ENCODE results near the gene RPE65.
A peak's percentile ranks its signal among the peaks of the same experiment; 100 is the strongest.
"Not testable (repeated sequence)": the region's sequence is repeated elsewhere in the genome, so short reads cannot be mapped to it uniquely, and the experiment has no call there.

Gene RPE65

GRCh38 chr1:68449901-68450300, at the start of gene RPE65:
RPE65 (minus strand) TSS chr1:68449954; CDS start chr1:68449905, 49 bp downstream.
- no peak for DNase-seq

DNA sequence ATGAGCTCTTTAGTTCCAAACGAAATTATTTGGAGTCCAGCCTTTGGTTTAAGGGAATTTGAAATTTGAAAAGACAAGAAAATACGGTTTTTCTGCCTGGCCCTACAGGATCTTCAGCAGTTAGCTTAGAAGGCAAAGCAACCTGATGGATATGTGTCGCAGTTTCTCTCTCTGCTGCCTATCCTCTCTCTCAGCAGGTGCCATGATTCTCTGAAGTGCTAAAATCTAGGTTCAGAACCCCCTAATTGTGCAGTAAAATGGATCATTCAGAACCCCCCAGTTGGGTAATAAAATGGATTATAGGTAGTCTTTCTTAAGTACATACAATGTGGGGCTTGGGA, 47.6 kb upstream of the RPE65 start:
- no peak for DNase-seq

DNA sequence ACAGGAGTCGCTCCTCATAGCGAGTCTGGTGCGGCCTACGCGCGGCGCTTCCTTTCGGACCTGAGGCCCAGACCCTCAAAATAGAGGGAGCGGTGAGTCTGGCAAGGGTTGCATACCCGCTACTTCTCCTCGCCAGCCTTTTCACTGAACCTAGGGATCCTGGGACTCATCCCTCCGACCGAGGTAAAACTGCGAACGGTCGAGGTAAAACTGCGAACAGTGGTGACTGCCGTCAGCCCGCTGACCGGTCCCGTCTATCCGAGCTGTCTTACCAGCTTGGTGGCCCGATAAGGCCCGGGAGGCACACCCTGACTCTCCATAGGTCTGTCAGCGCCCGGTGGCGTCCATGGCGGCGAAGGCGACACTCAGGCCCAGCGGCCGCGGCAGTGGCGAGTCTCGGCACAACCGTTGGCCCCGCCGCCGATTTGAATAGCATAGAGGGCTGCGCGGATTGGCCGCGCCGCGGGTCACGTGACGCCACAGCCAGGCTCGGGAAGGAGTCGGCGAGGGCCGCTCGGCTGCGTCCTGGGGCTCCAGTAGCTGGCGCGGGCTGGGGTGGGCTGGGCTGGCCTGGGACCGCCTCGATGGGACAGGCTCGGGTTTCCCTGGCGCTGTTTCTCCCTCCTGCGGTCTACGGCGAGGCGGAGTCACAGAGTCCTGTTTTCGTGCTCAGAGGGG, 47.1 kb upstream of the RPE65 start, which contains the start of gene DEPDC1:
DEPDC1 (minus strand) TSS at position 403 of the 678 bp plus-strand sequence; CDS start at position 320, 83 bp downstream.
- peak; percentile 84 for DNase-seq

DNA sequence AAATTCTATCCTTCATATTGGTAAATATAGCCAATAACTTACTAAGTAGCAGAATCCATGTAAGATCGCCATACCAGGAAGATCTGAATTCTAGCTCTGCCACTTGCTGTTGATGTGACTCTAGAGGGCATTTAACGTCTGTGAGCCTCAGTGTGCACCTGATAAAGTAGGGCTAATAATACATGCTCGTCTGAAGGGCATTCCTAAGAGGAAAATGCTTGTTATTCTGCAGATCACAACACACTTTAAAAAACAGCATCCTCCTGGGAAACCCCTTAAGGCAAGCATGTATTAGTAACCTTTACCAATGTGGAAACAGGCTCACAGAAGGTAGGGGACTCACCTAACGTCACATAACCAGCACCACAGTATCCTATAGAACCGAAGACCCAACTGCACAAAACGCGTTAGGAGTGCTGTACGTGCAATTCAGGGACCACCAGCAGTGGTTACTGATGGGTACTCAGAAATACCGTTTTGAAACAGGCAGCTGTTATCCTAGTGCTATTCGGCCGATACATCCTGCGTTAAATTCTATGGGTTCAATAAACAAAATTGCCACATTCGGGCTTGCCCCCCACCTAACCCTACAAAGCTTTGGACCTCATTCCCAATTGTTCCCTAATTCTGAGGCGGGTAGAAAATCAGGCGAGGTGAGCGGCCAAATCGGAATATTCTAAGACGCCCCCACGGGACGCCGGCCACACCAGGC, 46.4 kb upstream of the RPE65 start:
- DNase-seq, result no peak

DNA sequence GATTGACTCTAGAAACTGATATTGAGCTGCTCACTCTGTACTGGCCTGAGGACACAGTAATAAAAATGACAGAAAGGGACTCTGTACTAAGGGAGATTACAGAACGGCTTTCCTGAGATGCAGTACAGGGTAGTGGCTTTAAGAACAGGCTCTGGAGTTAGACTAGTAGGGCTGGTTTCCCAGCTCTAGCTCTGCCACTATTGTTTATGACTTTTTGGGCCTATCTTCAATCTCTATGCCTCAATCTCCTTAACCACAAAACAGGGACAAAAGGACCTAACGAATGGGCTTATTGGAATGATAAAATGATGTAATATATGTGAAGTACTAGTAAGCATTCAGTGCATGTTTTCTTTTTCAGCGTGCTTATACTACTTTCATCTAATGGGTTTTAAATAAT, 45.8 kb upstream of the RPE65 start:
- DNase-seq, result no peak

- DNase-seq, result no peak
These were observed 43.4 kb upstream of the RPE65 start for GRCh38 chr1:68493193-68493592.

- DNase-seq, result not testable (repeated sequence)
These were observed 42.5 kb upstream of the RPE65 start for GRCh38 chr1:68492255-68492654.

DNA sequence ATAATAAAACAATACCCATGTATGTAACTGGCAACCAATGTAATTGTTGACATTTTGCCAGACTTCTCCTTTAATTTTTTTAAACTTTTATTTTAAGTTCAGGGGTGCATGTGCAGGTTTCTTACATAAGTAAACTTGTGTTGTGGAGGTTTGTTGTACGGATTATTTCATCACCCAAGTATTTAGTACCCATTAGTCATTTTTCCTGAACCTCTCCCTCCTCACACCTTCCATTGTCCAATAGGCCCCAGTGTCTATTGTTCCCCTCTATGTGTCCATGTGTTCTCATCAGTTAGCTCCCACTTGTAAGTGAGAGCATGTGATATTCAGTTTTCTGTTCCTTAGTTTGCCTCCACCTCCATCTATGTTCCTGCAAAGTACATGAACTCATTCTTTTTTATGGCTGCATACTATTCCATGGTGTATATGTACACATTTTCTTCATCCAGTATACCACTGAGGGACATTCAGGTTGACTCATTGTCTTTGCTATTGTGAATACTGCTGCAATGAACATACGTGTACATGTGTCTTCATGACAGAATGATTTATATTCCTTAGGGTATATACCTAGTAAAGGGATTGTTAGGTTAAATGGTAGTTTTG, 40.4 kb upstream of the RPE65 start:
- no peak for DNase-seq

DNA sequence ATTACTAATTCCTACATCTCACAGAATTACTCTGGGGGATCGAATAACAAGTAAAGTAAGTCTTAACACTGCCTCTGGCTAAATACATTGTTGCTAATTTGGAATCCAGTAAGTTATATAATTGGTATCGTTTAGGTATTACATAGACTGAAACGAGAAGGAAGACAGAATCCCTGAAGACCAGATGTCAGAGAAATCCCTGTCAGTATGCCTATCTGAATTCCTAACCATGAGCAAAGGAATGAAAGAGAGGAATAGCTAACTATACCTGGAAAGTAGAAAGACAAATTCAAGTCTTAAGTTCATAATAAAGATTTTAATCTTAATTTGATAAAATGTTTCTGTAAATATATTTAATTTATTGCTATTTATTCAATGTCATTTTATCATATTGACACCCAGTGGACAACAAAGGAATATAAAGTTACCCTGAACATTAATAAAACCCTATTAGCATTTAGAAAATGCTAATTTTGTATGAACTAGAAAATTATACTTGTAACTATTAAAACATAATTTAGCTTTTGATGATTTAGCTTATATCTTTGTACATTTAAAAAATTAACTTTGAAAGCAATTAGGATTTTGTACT, 35.8 kb upstream of the RPE65 start:
- DNase-seq, result no peak

DNA sequence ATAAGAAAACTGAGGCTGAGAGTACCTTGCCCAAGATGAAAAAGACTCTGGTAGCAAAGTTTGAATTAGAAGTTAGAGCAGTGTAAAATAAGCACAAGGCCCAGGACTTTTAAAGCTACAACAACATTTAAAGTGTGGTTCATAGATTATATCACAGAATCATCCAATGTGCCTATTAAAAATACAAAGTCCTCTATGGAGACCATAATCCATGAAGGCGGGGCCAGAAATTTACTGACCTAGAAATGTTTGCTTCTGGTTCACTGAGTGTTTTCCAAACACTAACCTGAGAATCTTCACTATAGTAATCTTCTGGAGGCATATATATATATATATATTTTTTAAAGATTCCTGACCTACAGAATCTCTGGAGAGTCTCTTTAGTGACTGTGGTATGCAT, 34.9 kb upstream of the RPE65 start:
- DNase-seq, result no peak

- no peak for DNase-seq
These were observed 31.3 kb upstream of the RPE65 start for GRCh38 chr1:68481041-68481440.

DNA sequence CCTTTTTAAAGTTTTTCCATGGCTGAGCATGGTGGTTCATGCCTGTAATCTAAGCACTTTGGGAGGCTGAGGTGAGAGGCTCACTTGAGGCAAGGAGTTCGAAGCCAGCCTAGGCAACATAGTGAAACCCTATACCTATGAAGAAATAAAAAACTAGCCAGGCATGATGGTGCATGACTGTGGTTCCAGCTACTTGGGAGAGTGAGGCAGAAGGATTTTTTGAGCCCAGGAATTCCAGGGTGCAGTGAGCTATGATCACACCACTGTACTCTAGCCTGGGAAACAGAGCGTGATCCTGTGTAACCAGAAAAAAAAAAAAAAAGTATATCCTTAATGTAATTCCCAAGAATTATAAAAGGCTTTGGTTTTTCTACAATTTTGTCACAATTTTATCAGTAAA, 29.7 kb upstream of the RPE65 start:
- no peak for DNase-seq

DNA sequence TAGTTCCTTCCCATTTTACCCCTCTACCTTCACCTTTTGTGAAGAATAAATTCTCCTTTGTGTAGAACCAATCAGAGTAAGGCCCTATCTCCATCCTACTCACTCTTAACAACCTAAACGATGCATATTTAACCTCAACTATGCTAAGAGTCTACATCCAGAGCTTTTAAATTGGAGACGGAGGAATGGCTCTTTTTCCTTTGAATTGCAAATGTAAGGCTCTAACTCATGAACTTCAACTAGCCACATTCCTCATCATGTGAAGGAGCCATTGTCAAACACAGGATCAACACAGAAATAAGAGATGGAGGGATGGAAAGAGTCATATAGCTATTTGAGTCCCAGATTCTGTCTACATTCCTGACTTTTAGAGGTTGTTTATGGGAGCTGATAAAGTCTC, 28.9 kb upstream of the RPE65 start:
- DNase-seq, result no peak

GRCh38 chr1:68476626-68477025, 26.9 kb upstream of the RPE65 start:
- DNase-seq, result not testable (repeated sequence)

DNA sequence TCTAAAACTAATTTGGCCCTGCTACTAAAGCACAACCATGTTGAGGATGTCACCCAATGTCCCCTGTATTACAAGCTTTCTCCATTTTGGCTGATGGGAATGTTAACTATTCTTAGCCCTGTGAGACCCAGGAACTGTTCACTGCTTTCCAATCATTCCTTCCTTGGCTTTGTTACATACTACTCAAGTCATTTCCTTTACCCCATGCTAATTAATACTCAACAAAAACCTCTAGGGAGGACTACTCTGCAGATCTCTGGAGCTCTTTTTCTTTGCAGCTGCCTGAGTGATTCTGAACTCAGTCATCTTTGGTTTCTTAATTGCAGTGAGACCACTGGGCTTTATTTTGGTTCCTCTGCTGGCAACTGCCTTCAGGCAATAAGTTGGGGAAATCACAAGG, 23.3 kb upstream of the RPE65 start:
- DNase-seq, result no peak

- DNase-seq, result no peak
These were observed 20.7 kb upstream of the RPE65 start for GRCh38 chr1:68470388-68470970.

GRCh38 chr1:68464891-68465290, 15.1 kb upstream of the RPE65 start:
- no peak for DNase-seq

- DNase-seq, result no peak
These were observed 11.2 kb upstream of the RPE65 start for GRCh38 chr1:68460935-68461334.

- DNase-seq, result no peak
These were observed 10.0 kb upstream of the RPE65 start for GRCh38 chr1:68459796-68460195.

- no peak for DNase-seq
These were observed 9.3 kb upstream of the RPE65 start for GRCh38 chr1:68459091-68459490.

- DNase-seq, result no peak
These were observed 6.4 kb upstream of the RPE65 start for GRCh38 chr1:68456202-68456601.

- DNase-seq, result no peak
These were observed 4.8 kb upstream of the RPE65 start for GRCh38 chr1:68454534-68454933.

GRCh38 chr1:68453060-68453670, 3.4 kb upstream of the RPE65 start:
- DNase-seq, result no peak

Data from activated CD4-positive, alpha-beta T cell treated with anti-CD3 and anti-CD28 coated beads for 48 hours (primary cell).